Panc1 (cell line): ENCODE results near the gene GPR21. TPM values are rescaled to one million over a fixed set of nuclear protein-coding genes. Genes with fewer than 3 reads are reported as not detected.

Source experiments
- ATAC-seq: fragments of 200-7000 bp; cut with Tn5 transposase; 2 replicates; pipeline ENCODE4 v1.9.1; 2020; ENCODE audit warnings: mild to moderate bottlenecking, moderate library complexity
- BruUV-seq: library from RNA; stranded (reverse); fragments of 400-500 nt; replicated peaks from 2 replicates; lab custom pipeline; 2021; lab: Mats Ljungman, UMichigan
- CTCF ChIA-PET: fragments of 300-600 bp; sonication (Branson Sonifier 250); formaldehyde crosslinking; loops from one replicate; lab custom pipeline; 2022; ENCODE audit warnings: antibody characterized with exemption; lab: Charles Lee
- POLR2A ChIA-PET: fragments of 300-600 bp; sonication (Branson Sonifier 250); formaldehyde crosslinking; loops from one replicate; lab custom pipeline; 2022; ENCODE audit warnings: antibody characterized with exemption; lab: Charles Lee
- DNase-seq: peaks from one replicate; pipeline ENCODE4 v3.0.0-alpha.2; 2010; ENCODE audit warnings: low read depth, low spot score
- H3K27ac ChIP-seq: 2 replicates; pipeline ENCODE4 v1.5.1; 2011; ENCODE audit warnings: mild to moderate bottlenecking, low read length, inconsistent platforms
- H3K27me3 ChIP-seq: fragments of 200-500 bp; sonication (Bioruptor generic); 2 replicates; pipeline ENCODE4 v1.6.0; 2014; ENCODE audit warnings: low read length, inconsistent platforms; ENCODE audit not compliant: control insufficient read depth, insufficient read depth
- H3K36me3 ChIP-seq: fragments of 200-500 bp; sonication (Bioruptor generic); 2 replicates; pipeline ENCODE4 v1.5.1; 2014; ENCODE audit warnings: inconsistent platforms, mild to moderate bottlenecking, low read length, moderate library complexity; ENCODE audit not compliant: control insufficient read depth, insufficient read depth
- H3K4me1 ChIP-seq: 2 replicates; pipeline ENCODE4 v1.5.1; 2011; ENCODE audit warnings: inconsistent platforms, mild to moderate bottlenecking, low read length, moderate library complexity; ENCODE audit not compliant: control insufficient read depth, insufficient read depth
- H3K4me3 ChIP-seq, 2 experiments: 2 replicates each; pipeline ENCODE4 v1.5.1; 2011 to 2012; ENCODE audit warnings: low read depth in 2 of 2, low read length in 2 of 2, mild to moderate bottlenecking in 2 of 2, inconsistent platforms in 1 of 2, moderate library complexity in 1 of 2
- H3K9me3 ChIP-seq: fragments of 200-500 bp; sonication (Bioruptor generic); 2 replicates; pipeline ENCODE4 v1.5.1; 2014; ENCODE audit warnings: low read depth, mild to moderate bottlenecking, inconsistent platforms, low read length, moderate library complexity; ENCODE audit not compliant: control insufficient read depth, insufficient read depth
- CTCF ChIP-seq: fragments of 450-650 bp; IDR thresholded peaks from 2 replicates; pipeline ENCODE4 v1.5.1; 2017; ENCODE audit warnings: mild to moderate bottlenecking
- POLR2AphosphoS5 ChIP-seq: IDR thresholded peaks from 2 replicates; pipeline ENCODE4 v1.6.1; 2012; ENCODE audit warnings: mild to moderate bottlenecking, low read depth, low read length, moderate library complexity
- REST ChIP-seq, 2 experiments: IDR thresholded peaks; 2 replicates each; pipeline ENCODE4 v1.6.1; 2011 to 2012; ENCODE audit warnings: low read depth in 2 of 2, control low read depth in 1 of 2, low read length in 1 of 2, mild to moderate bottlenecking in 1 of 2, moderate library complexity in 1 of 2; ENCODE audit not compliant: insufficient read depth in 1 of 2
- SIN3A ChIP-seq: IDR thresholded peaks from 2 replicates; pipeline ENCODE4 v1.6.1; 2012; ENCODE audit warnings: low read depth, mild to moderate bottlenecking, low read length, moderate library complexity, borderline replicate concordance; ENCODE audit not compliant: insufficient read depth
- TCF7L2 ChIP-seq: IDR thresholded peaks from 2 replicates; pipeline ENCODE4 v1.6.1; 2011; ENCODE audit warnings: mild to moderate bottlenecking, low read depth, low read length, inconsistent platforms
- in situ Hi-C: cut with HindIII; loops from 2 replicates; pipeline ENCODE4 v1.10.0; 2016; ENCODE audit warnings: low sequenced_read_pairs, low pct_unique_long_range_greater_than_20kb
- intact Hi-C: fragments of 100-400 bp; cut with micrococcal nuclease; formaldehyde crosslinking; loops from one replicate; pipeline ENCODE4 v1.10.0; 2022; ENCODE audit not compliant: unreplicated experiment
- total RNA-seq: library from RNA; stranded (reverse); gene quantifications from one replicate; pipeline ENCODE4 v1.2.1, GENCODE V29; 2021; ENCODE audit not compliant: unreplicated experiment

Gene GPR21
- total RNA-seq, 1 experiment from 2014 or later, result not detected

- no peaks in the 10 kb centered on the region for H3K9me3 ChIP-seq
- no peak for TF ChIP-seq POLR2AphosphoS5
- TF ChIP-seq TCF7L2, result no peak
- no peak for TF ChIP-seq REST (IDR thresholded peaks at IDR 0.05; ENCODE audit: insufficient read depth in 1 of 2, low read depth in 2 of 2, low read length in 1 of 2)
- TF ChIP-seq CTCF, result no peak
- no peak for TF ChIP-seq SIN3A
- no peak overlapping the region for H3K4me3 ChIP-seq
- ATAC-seq (no peak), DNase-seq (no peak)
- in situ Hi-C loops, result no loop called here
- H3K27me3 ChIP-seq, result no peaks in the 10 kb centered on the region
- CTCF ChIA-PET, result no interaction called here
- no peaks in the 10 kb centered on the region for H3K4me1 ChIP-seq
- BruUV-seq, result no TSS peak
- no peak overlapping the region for H3K27ac ChIP-seq
- H3K36me3 ChIP-seq, result peaks cover 14% of the 10 kb centered on the region
- intact Hi-C loops, result no loop called here
- POLR2A ChIA-PET, result no interaction called here
These were observed 35.6 kb downstream of the GPR21 start for GRCh38 chr9:123069010-123069481.

GRCh38 chr9:123070198-123070597 lies 36.7 kb downstream of the GPR21 start:
- no peak overlapping the region for H3K27ac ChIP-seq
- no TSS peak for BruUV-seq
- no peak for ATAC-seq
- H3K9me3 ChIP-seq, result no peaks in the 10 kb centered on the region
- in situ Hi-C loops (no loop called here), intact Hi-C loops (no loop called here)
- ChIA-PET CTCF (interaction anchor here (0.7 kb wide), 1 partner anchor 45 kb away, joined by 4 read pairs; no protein-coding TSS in a partner anchor), POLR2A (no interaction called here)
- peaks cover 13% of the 10 kb centered on the region for H3K36me3 ChIP-seq
- TF ChIP-seq REST (IDR thresholded peaks at IDR 0.05; ENCODE audit: insufficient read depth in 1 of 2, low read depth in 2 of 2, low read length in 1 of 2), result no peak
- no peak for TF ChIP-seq SIN3A
- no peak for TF ChIP-seq POLR2AphosphoS5
- TF ChIP-seq CTCF, result no peak
- TF ChIP-seq TCF7L2, result no peak
- H3K4me3 ChIP-seq, result no peak overlapping the region
- no peaks in the 10 kb centered on the region for H3K27me3 ChIP-seq
- no peak for DNase-seq
- H3K4me1 ChIP-seq, result no peaks in the 10 kb centered on the region
